HEK293T (cell line): ENCODE results near the gene ABCG4.

ENCODE experiments used
- FOXM1 ChIP-seq: fragments of 450-650 bp; IDR thresholded peaks from 2 replicates; pipeline ENCODE4 v1.6.1; 2017; ENCODE audit warnings: mild to moderate bottlenecking, borderline replicate concordance
- HDGF ChIP-seq: fragments of 450-650 bp; IDR thresholded peaks from 2 replicates; pipeline ENCODE4 v1.6.1; 2017; ENCODE audit warnings: antibody characterized with exemption, borderline replicate concordance
- LEF1 ChIP-seq: fragments of 450-650 bp; IDR thresholded peaks from 2 replicates; pipeline ENCODE4 v1.6.1; 2017; ENCODE audit warnings: mild to moderate bottlenecking, borderline replicate concordance
- TARDBP ChIP-seq: fragments of 450-650 bp; IDR thresholded peaks from 2 replicates; pipeline ENCODE4 v1.6.1; 2016

- TF ChIP-seq TARDBP (no peak), FOXM1 (no peak), LEF1 (no peak), HDGF (no peak)
Observed at GRCh38 chr11:119169282-119169719, 20.4 kb downstream of the ABCG4 start.
